WERI-Rb-1 (cell line): Measurements from ENCODE around the gene NUP43.

Experiments used
- DNase-seq: peaks from one replicate; pipeline ENCODE4 v3.0.0-alpha.2; 2020
- H3K27ac ChIP-seq: fragments of 250-450 bp; sonication (Bioruptor Pico); 2 replicates; pipeline ENCODE4 v1.5.1; 2020; ENCODE audit warnings: mild to moderate bottlenecking, moderate library complexity
- H3K27me3 ChIP-seq: fragments of 250-450 bp; sonication (Bioruptor Pico); 2 replicates; pipeline ENCODE4 v1.5.1; 2021; ENCODE audit warnings: mild to moderate bottlenecking, low read depth, moderate library complexity; ENCODE audit not compliant: insufficient read depth, severe bottlenecking
- H3K36me3 ChIP-seq: fragments of 250-450 bp; sonication (Bioruptor Pico); 2 replicates; pipeline ENCODE4 v1.5.1; 2020; ENCODE audit warnings: mild to moderate bottlenecking, moderate library complexity
- H3K4me3 ChIP-seq: 2 replicates; pipeline ENCODE4 v1.5.1; 2011; ENCODE audit warnings: low read depth, mild to moderate bottlenecking, control low read depth, low read length
- H3K9me3 ChIP-seq: fragments of 250-450 bp; sonication (Bioruptor Pico); 2 replicates; pipeline ENCODE4 v1.5.1; 2021; ENCODE audit warnings: mild to moderate bottlenecking, moderate library complexity; ENCODE audit not compliant: severe bottlenecking
- TF ChIP-seq, protein P1 (sequence below): IDR thresholded peaks from 2 replicates; pipeline ENCODE4 v1.5.1; 2011; ENCODE audit warnings: low read depth, mild to moderate bottlenecking, control low read depth, inconsistent platforms, low read length

The NUP43 gene

GRCh38 chr6:149723771-149724417 lies 22.4 kb downstream of the NUP43 start:
- TF ChIP-seq, protein P1, sequence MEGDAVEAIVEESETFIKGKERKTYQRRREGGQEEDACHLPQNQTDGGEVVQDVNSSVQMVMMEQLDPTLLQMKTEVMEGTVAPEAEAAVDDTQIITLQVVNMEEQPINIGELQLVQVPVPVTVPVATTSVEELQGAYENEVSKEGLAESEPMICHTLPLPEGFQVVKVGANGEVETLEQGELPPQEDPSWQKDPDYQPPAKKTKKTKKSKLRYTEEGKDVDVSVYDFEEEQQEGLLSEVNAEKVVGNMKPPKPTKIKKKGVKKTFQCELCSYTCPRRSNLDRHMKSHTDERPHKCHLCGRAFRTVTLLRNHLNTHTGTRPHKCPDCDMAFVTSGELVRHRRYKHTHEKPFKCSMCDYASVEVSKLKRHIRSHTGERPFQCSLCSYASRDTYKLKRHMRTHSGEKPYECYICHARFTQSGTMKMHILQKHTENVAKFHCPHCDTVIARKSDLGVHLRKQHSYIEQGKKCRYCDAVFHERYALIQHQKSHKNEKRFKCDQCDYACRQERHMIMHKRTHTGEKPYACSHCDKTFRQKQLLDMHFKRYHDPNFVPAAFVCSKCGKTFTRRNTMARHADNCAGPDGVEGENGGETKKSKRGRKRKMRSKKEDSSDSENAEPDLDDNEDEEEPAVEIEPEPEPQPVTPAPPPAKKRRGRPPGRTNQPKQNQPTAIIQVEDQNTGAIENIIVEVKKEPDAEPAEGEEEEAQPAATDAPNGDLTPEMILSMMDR, result peak; percentile 80
- no peaks in the 10 kb centered on the region for H3K27me3 ChIP-seq
- DNase-seq, result peak; percentile 54
- H3K9me3 ChIP-seq, result no peaks in the 10 kb centered on the region
- no peak overlapping the region for H3K4me3 ChIP-seq
- no peak overlapping the region for H3K27ac ChIP-seq
- peaks cover 48% of the 10 kb centered on the region for H3K36me3 ChIP-seq

GRCh38 chr6:149723262-149723661 lies 23.1 kb downstream of the NUP43 start:
- Histone ChIP-seq H3K9me3 (no peaks in the 10 kb centered on the region), H3K27ac (no peak overlapping the region), H3K36me3 (peaks cover 42% of the 10 kb centered on the region), H3K27me3 (no peaks in the 10 kb centered on the region), H3K4me3 (no peak overlapping the region)
- TF ChIP-seq, protein P1, result no peak
- DNase-seq, result no peak

DNA sequence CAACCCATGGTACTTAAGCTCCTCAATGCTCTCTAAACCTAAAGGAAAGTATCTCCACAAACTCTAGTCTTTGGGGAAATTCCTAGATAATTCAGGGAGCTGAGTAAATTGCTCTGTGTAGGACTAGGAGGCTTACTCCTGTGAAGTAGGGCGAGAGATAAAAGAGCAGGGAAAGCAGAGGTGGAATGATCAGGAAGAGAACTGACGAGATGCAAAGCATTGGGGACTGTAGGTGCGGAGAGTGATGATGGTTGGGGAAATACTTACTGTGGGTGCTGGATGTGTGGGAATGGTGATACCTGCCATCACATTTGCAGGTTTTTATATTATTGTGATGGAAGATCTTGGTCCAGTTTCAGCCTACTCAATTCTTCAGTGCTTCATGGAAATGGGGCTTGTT lies 26.8 kb downstream of the NUP43 start:
- Histone ChIP-seq H3K27me3 (no peaks in the 10 kb centered on the region), H3K36me3 (peaks cover 31% of the 10 kb centered on the region), H3K9me3 (no peaks in the 10 kb centered on the region), H3K27ac (no peak overlapping the region), H3K4me3 (no peak overlapping the region)
- DNase-seq, result no peak
- TF ChIP-seq, protein P1, result no peak

DNA sequence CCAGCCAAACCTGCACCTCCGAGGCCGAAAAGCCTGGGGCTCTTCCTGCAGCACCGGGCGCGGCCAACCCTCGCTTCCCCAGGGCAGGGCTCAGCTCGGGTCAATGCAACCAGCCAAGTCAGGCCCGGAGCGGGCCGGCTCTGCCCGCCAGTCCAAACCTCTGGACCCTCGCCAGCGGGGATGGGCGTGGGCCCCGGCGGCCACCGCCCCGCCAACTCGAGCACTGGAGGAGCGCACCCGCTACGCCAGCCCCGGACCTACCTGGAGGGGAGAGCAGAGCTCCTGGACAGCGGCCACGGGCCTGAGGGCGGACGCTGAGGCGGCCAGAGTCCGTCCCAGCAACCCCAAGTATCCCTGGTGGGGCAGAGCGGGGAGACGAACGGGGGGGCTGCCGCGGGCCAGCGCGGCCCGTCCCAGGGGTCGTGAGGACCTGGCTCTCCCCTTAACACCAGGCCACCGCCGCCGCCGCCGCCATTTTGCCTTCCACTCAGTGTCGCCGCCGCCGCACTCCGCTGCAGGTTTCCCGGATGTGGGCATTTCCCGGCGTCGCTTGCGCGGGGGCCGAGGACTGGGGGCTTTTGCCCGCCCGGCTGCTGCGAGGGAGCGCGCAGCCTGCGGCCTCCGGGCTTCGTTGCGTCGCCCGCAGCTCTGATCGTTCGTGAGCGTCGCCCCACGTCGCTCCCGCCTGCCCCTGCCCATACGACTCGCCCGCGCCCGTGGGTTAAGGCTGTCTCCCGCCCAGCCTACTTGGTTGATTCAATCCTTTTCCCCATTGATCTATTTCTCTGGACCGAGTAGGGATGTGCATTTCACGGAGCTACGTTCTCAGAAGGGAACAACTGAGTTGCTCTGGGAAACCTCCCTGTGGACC lies 28.5 kb downstream of the NUP43 start, which contains the start of gene LATS1:
Gene LATS1 (minus strand): TSS at position 514 of the 871 bp plus-strand sequence. CDS start 15,975 bp downstream, outside the sequence.
- H3K9me3 ChIP-seq, result no peaks in the 10 kb centered on the region
- no peaks in the 10 kb centered on the region for H3K27me3 ChIP-seq
- TF ChIP-seq, protein P1, result no peak
- peak within 1 kb of the TSS; percentile 95 for H3K27ac ChIP-seq
- peak within 1 kb of the TSS; percentile 90 for H3K4me3 ChIP-seq
- H3K36me3 ChIP-seq, result peaks cover 18% of the 10 kb centered on the region
- DNase-seq, result peak; percentile 87

DNA sequence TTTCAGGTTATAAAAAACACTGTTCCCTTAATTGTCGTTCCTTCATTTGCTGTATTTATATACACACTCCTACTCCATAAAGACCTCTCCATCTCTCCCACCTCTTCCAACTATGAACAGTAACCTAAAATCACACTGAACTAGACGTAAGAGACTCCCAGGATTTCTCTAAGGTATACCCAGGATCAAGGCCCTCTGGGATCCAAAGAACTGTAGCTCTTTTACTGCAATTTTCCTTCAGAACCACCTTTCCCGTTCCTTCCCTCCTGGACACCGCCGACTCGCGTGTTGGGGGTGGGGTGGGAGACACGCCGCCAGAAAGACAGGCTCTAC lies 29.1 kb downstream of the NUP43 start:
- Histone ChIP-seq H3K9me3 (no peaks in the 10 kb centered on the region), H3K36me3 (peaks cover 19% of the 10 kb centered on the region), H3K27ac (peak overlapping the region; percentile 95), H3K4me3 (peak overlapping the region; percentile 90), H3K27me3 (no peaks in the 10 kb centered on the region)
- no peak for DNase-seq
- TF ChIP-seq, protein P1, result no peak
